ENCODE data around the gene PLD4.

GRCh38 chr14:104925855-104926609 is 1.4 kb downstream of the PLD4 start:
- TF ChIP-seq, protein P1, sequence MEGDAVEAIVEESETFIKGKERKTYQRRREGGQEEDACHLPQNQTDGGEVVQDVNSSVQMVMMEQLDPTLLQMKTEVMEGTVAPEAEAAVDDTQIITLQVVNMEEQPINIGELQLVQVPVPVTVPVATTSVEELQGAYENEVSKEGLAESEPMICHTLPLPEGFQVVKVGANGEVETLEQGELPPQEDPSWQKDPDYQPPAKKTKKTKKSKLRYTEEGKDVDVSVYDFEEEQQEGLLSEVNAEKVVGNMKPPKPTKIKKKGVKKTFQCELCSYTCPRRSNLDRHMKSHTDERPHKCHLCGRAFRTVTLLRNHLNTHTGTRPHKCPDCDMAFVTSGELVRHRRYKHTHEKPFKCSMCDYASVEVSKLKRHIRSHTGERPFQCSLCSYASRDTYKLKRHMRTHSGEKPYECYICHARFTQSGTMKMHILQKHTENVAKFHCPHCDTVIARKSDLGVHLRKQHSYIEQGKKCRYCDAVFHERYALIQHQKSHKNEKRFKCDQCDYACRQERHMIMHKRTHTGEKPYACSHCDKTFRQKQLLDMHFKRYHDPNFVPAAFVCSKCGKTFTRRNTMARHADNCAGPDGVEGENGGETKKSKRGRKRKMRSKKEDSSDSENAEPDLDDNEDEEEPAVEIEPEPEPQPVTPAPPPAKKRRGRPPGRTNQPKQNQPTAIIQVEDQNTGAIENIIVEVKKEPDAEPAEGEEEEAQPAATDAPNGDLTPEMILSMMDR (IDR thresholded peaks at IDR 0.05), result no peak
- no peak for TF ChIP-seq POLR2A (IDR thresholded peaks at IDR 0.05)
